ENCODE results near the gene DYSF.

Gene DYSF

GRCh38 chr2:71603311-71603811, 150.0 kb downstream of the DYSF start:
- DNase-seq (ENCODE audit: low read depth) = no peak

GRCh38 chr2:71603851-71604725, 150.7 kb downstream of the DYSF start:
- no peak for DNase-seq (ENCODE audit: low read depth)

- no peak for DNase-seq (ENCODE audit: low read depth)
Observed at GRCh38 chr2:71604726-71605120, 151.4 kb downstream of the DYSF start.

- DNase-seq (ENCODE audit: low read depth) = no peak
Observed at GRCh38 chr2:71605173-71605641, 151.8 kb downstream of the DYSF start.

GRCh38 chr2:71605781-71606241, 152.4 kb downstream of the DYSF start:
- no peak for DNase-seq (ENCODE audit: low read depth)

- DNase-seq (ENCODE audit: low read depth) = no peak
Observed at GRCh38 chr2:71606244-71606643, 152.9 kb downstream of the DYSF start.

- DNase-seq (ENCODE audit: low read depth) = no peak
Observed at GRCh38 chr2:71607151-71607889, 154.0 kb downstream of the DYSF start.

- no peak for DNase-seq (ENCODE audit: low read depth)
Observed at GRCh38 chr2:71608034-71608433, 154.7 kb downstream of the DYSF start.

- no peak for DNase-seq (ENCODE audit: low read depth)
Observed at GRCh38 chr2:71608441-71608840, 155.1 kb downstream of the DYSF start.

GRCh38 chr2:71609029-71609428, 155.7 kb downstream of the DYSF start:
- DNase-seq (ENCODE audit: low read depth) = no peak

- DNase-seq (ENCODE audit: low read depth) = no peak
Observed at GRCh38 chr2:71609441-71609840, 156.1 kb downstream of the DYSF start.

GRCh38 chr2:71609958-71610357, 156.6 kb downstream of the DYSF start:
- DNase-seq (ENCODE audit: low read depth) = peak; percentile 40

GRCh38 chr2:71610671-71611070, 157.3 kb downstream of the DYSF start:
- DNase-seq (ENCODE audit: low read depth) = no peak

GRCh38 chr2:71611247-71611646, 157.9 kb downstream of the DYSF start:
- DNase-seq (ENCODE audit: low read depth) = no peak

- no peak for DNase-seq (ENCODE audit: low read depth)
Observed at GRCh38 chr2:71611781-71612527, 158.6 kb downstream of the DYSF start.

GRCh38 chr2:71612581-71613402, 159.4 kb downstream of the DYSF start:
- no peak for DNase-seq (ENCODE audit: low read depth)

GRCh38 chr2:71613403-71613952, 160.1 kb downstream of the DYSF start:
- DNase-seq (ENCODE audit: low read depth) = no peak

GRCh38 chr2:71613953-71614925, 160.9 kb downstream of the DYSF start:
- DNase-seq (ENCODE audit: low read depth) = no peak

GRCh38 chr2:71614976-71615766, 161.8 kb downstream of the DYSF start:
- DNase-seq (ENCODE audit: low read depth) = peak; percentile 24
